ENCODE data around the gene LRRC7.

DNA sequence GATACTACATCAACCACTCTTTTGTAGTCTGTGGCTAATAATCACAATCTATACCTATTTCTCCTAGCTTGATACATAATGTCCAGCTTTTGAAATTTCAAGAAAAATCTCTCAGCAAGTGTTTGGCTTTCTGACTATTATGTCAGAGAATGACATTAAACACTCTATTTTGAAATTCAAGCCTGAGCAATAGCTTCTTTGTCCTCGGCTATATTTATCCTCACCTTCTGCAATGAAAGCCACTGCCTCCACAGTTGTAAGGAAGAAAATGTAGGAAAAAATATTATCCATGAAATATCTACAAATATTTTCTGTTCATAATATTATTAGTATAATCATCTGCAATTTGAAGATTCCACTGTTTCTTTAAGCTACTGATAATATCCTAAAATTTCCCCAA is 22.1 kb downstream of the LRRC7 start:
- TF ChIP-seq, protein P1, sequence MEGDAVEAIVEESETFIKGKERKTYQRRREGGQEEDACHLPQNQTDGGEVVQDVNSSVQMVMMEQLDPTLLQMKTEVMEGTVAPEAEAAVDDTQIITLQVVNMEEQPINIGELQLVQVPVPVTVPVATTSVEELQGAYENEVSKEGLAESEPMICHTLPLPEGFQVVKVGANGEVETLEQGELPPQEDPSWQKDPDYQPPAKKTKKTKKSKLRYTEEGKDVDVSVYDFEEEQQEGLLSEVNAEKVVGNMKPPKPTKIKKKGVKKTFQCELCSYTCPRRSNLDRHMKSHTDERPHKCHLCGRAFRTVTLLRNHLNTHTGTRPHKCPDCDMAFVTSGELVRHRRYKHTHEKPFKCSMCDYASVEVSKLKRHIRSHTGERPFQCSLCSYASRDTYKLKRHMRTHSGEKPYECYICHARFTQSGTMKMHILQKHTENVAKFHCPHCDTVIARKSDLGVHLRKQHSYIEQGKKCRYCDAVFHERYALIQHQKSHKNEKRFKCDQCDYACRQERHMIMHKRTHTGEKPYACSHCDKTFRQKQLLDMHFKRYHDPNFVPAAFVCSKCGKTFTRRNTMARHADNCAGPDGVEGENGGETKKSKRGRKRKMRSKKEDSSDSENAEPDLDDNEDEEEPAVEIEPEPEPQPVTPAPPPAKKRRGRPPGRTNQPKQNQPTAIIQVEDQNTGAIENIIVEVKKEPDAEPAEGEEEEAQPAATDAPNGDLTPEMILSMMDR (conservative IDR thresholded peaks at IDR 0.05 in 1 of 2, IDR thresholded peaks at IDR 0.05 in 1 of 2; ENCODE audit: low read depth in 1 of 2, low read length in 2 of 2) = no peak
- no peak for TF ChIP-seq EZH2 (IDR thresholded peaks at IDR 0.05; ENCODE audit: low read length, missing control alignments)

All from fibroblast of lung (primary cell).